Hindlimb muscle (tissue), 1 donor: Measurements from ENCODE around the gene PDZRN4. TPM values are rescaled to one million over a fixed set of nuclear protein-coding genes. Genes with fewer than 3 reads are reported as not detected.
"Not testable (repeated sequence)": the region's sequence is repeated elsewhere in the genome, so short reads cannot be mapped to it uniquely, and the experiment has no call there.

Source experiments
- DNase-seq: peaks from one replicate; pipeline ENCODE4 v3.0.0-alpha.2; 2013
- polyA plus RNA-seq: library from polyadenylated mRNA; unstranded; fragments of 120-200 nt; gene quantifications from one replicate; pipeline ENCODE4 v1.2.1, GENCODE V29; 2013; ENCODE audit not compliant: insufficient read length

Gene PDZRN4
- polyA plus RNA-seq, 1 donor = 1.8 TPM

GRCh38 chr12:41286426-41286825 lies 98.3 kb downstream of the PDZRN4 start:
- DNase-seq = no peak

- DNase-seq = no peak
These were observed 99.5 kb downstream of the PDZRN4 start for GRCh38 chr12:41287500-41288141.

- no peak for DNase-seq
These were observed 100.2 kb downstream of the PDZRN4 start for GRCh38 chr12:41288142-41288811.

GRCh38 chr12:41289501-41289900 lies 101.4 kb downstream of the PDZRN4 start:
- no peak for DNase-seq

GRCh38 chr12:41293011-41293410 lies 104.9 kb downstream of the PDZRN4 start:
- DNase-seq = no peak

- DNase-seq = no peak
These were observed 105.3 kb downstream of the PDZRN4 start for GRCh38 chr12:41293461-41293860.

GRCh38 chr12:41302979-41303403 lies 114.9 kb downstream of the PDZRN4 start:
- DNase-seq = no peak

- DNase-seq = no peak
These were observed 116.4 kb downstream of the PDZRN4 start for GRCh38 chr12:41304526-41304925.

GRCh38 chr12:41310367-41310766 lies 122.2 kb downstream of the PDZRN4 start:
- no peak for DNase-seq

- no peak for DNase-seq
These were observed 123.8 kb downstream of the PDZRN4 start for GRCh38 chr12:41311883-41312282.

- not testable (repeated sequence) for DNase-seq
These were observed 124.3 kb downstream of the PDZRN4 start for GRCh38 chr12:41312451-41312850.

GRCh38 chr12:41325336-41325735 lies 137.2 kb downstream of the PDZRN4 start:
- no peak for DNase-seq

- DNase-seq = no peak
These were observed 139.2 kb downstream of the PDZRN4 start for GRCh38 chr12:41327096-41327895.

GRCh38 chr12:41333974-41334373 lies 145.9 kb downstream of the PDZRN4 start:
- no peak for DNase-seq

GRCh38 chr12:41334390-41334789 lies 146.3 kb downstream of the PDZRN4 start:
- DNase-seq = no peak

- no peak for DNase-seq
These were observed 148.0 kb downstream of the PDZRN4 start for GRCh38 chr12:41336041-41336549.

- no peak for DNase-seq
These were observed 151.7 kb downstream of the PDZRN4 start for GRCh38 chr12:41339784-41340183.

- no peak for DNase-seq
These were observed 156.8 kb downstream of the PDZRN4 start for GRCh38 chr12:41344776-41345470.

GRCh38 chr12:41348198-41348597 lies 160.1 kb downstream of the PDZRN4 start:
- no peak for DNase-seq

GRCh38 chr12:41356181-41356580 lies 168.1 kb downstream of the PDZRN4 start:
- DNase-seq = no peak

GRCh38 chr12:41361738-41362137 lies 173.6 kb downstream of the PDZRN4 start:
- DNase-seq = no peak

- no peak for DNase-seq
These were observed 174.4 kb downstream of the PDZRN4 start for GRCh38 chr12:41362510-41362909.

- DNase-seq = no peak
These were observed 174.8 kb downstream of the PDZRN4 start for GRCh38 chr12:41362931-41363330.
